ENCODE results near the gene PLXDC2. TPM values are rescaled to one million over a fixed set of nuclear protein-coding genes. Genes with fewer than 3 reads are reported as not detected.

The PLXDC2 gene
- total RNA-seq, 2 experiments from 2014 or later: not detected

DNA sequence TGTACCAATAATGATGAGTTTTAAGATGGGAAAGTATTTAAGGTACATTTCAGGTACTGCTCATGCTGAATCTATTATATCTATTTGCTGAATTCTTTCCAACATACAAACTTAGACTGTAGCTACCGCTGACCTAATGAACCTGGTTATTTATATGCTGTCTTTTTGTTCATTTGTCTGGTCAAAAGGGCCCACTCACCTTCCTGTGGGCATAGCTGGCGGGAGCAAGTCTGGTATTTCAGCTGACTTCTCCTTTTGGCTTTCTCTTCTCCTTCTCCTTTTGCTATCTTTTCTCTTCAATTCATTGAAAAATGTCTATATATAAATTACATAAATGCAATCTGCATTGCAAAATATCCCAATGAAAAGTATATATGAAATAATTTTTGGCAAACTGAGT, 9.5 kb downstream of the PLXDC2 start:
- no peaks in the 10 kb centered on the region for H3K27me3 Mint-ChIP-seq
- CTCF ChIA-PET: no interaction called here
- POLR2A ChIA-PET: no interaction called here
- H3K4me1 Mint-ChIP-seq: no peaks in the 10 kb centered on the region
- no peak overlapping the region for H3K4me3 Mint-ChIP-seq
- no peak overlapping the region for H3K27ac Mint-ChIP-seq
- no peak for DNase-seq
- H3K36me3 Mint-ChIP-seq (ENCODE audit: low read depth): no peaks in the 10 kb centered on the region
- peaks cover 2% of the 10 kb centered on the region for H3K9me3 Mint-ChIP-seq

DNA sequence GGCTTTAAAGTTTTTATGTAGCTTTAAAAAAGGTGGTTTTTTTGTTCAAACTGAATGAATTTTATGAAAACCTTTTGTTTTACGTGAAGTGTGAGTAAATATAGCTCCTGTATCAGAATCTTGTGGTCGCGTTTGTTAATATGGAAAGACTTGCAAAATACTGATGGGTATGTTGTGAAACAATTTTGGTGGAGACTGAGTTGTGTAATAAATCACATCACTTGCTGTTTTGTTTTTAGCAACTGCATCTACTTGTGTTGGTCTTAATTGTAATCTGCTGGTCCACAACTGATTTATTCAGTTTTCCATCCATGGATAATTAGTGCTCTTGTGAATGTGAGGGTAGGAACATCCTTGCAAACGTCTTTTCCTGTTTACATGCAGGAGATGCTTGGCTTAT, 10.5 kb downstream of the PLXDC2 start:
- no peak for DNase-seq
- Mint-ChIP-seq H3K36me3 (ENCODE audit: low read depth) (no peaks in the 10 kb centered on the region), H3K4me1 (no peaks in the 10 kb centered on the region), H3K4me3 (no peak overlapping the region), H3K27me3 (no peaks in the 10 kb centered on the region), H3K27ac (no peak overlapping the region), H3K9me3 (peaks cover 4% of the 10 kb centered on the region)
- ChIA-PET CTCF (no interaction called here), POLR2A (no interaction called here)

DNA sequence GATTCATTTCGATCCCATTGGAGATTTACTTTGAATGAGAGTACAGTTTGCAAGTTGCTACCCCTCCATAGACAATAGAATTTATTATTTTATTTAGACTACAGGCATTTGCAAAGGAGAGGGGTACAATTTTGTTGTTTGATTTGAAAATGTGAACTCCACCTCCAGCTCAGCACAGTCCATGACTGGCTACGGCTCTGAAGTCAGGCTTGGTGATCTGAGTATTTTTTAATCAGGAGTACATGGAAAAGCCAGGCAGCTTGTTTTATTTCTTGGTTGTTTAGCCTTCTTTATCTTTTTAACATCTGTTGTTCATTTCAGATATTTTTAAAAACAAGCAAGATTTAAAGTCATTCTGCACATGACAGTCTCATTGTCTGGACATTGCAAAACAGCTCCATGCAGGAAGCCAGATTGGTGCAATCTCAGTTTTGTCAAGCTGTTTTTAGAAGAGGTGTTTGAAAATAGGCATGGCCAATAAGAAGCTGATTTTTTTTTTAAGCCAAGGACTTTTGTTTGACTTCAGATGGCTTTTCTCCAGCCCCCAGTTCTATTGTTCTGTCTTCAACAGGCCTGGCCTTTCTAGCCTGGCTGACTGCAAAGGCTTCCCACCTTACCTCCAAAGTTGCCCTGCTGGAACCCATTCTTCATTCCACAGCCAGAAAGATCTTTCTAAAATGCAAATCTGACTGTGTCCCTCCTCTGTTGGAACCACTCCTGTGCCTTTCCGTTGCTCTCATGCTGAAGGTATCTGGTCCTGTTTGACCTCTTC, 12.2 kb downstream of the PLXDC2 start:
- Mint-ChIP-seq H3K4me1 (no peaks in the 10 kb centered on the region), H3K27ac (no peak overlapping the region), H3K9me3 (peaks cover 5% of the 10 kb centered on the region), H3K27me3 (no peaks in the 10 kb centered on the region), H3K36me3 (ENCODE audit: low read depth) (no peaks in the 10 kb centered on the region), H3K4me3 (no peak overlapping the region)
- DNase-seq: no peak
- CTCF ChIA-PET: no interaction called here
- POLR2A ChIA-PET: no interaction called here

DNA sequence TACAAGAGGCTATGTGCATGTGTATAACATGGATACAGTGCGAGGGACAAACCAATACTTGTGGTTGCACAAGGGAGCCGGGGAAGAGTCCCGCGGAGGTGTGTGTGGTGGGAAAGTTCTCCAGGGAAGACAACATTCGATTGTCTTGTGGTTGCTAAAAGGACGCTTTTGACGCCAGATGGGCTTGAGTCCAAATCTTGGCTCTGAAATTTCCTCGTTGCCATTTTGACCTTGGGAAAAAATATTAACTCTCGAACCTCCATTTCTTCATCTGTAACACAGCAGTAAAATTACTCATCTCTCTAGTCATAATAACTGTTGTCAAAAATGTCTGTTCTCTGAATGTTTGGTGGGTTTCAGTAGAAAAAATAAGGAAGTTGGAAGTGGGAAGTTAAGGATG, 16.5 kb downstream of the PLXDC2 start:
- CTCF ChIA-PET: no interaction called here
- no peaks in the 10 kb centered on the region for H3K4me1 Mint-ChIP-seq
- no peak for DNase-seq
- peaks cover 9% of the 10 kb centered on the region for H3K9me3 Mint-ChIP-seq
- H3K27me3 Mint-ChIP-seq: no peaks in the 10 kb centered on the region
- H3K27ac Mint-ChIP-seq: no peak overlapping the region
- no peaks in the 10 kb centered on the region for H3K36me3 Mint-ChIP-seq (ENCODE audit: low read depth)
- POLR2A ChIA-PET: no interaction called here
- H3K4me3 Mint-ChIP-seq: no peak overlapping the region

DNA sequence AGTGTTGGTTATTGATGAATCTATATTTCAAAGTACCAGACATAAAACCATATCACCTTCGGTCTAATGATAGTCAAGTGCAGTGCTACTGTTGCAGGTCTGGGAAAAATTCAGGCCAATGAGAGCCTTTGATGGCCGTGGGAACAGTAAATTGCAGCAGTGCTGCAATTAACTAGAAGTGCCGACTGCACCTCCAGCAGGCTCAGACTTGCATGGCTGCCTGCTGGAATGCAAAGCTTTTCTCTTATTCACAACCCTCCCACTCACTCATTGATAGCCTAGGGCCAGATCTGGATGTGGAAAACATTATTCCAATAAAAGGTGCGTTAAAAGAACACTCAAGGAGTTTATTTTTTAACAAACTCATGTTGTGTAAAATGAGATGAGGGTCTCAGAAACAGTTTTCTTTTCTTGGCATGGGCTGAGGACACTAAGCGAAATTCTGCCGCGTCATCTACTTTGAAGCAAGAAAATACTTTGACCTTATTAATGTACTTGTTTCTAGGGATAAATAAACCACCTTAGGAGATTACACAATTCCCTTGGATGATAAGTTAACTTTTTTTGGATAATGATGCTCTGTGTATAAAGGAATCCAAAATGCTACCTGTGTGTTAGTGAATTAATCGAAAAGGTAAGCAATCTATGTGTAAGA, 17.1 kb downstream of the PLXDC2 start:
- H3K27me3 Mint-ChIP-seq: no peaks in the 10 kb centered on the region
- CTCF ChIA-PET: no interaction called here
- H3K36me3 Mint-ChIP-seq (ENCODE audit: low read depth): no peaks in the 10 kb centered on the region
- no peaks in the 10 kb centered on the region for H3K4me1 Mint-ChIP-seq
- POLR2A ChIA-PET: no interaction called here
- H3K27ac Mint-ChIP-seq: no peak overlapping the region
- no peak for DNase-seq
- no peak overlapping the region for H3K4me3 Mint-ChIP-seq
- peaks cover 9% of the 10 kb centered on the region for H3K9me3 Mint-ChIP-seq

DNA sequence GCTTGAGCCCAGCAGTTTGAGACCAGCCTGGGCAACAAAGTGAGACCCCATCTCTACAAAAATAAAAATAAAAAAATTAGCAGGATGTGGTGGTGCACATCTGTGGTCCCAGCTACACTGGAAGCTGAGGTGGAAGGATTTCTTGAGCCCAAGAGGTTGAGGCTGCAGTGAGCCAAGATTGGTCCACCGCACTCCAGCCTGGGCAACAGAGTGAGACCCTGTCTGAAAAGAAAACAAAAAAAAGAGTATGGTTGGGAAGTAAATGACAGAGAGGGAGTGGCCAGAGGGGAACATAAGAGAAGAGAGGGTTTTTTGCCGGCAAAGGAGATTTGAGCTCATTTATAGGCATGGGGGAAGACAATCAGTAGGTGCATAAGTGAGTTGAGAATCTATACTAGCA, 19.7 kb downstream of the PLXDC2 start:
- Mint-ChIP-seq H3K4me3 (no peak overlapping the region), H3K27ac (no peak overlapping the region), H3K36me3 (ENCODE audit: low read depth) (no peaks in the 10 kb centered on the region), H3K9me3 (peaks cover 7% of the 10 kb centered on the region), H3K4me1 (no peaks in the 10 kb centered on the region), H3K27me3 (no peaks in the 10 kb centered on the region)
- CTCF ChIA-PET: no interaction called here
- no peak for DNase-seq
- POLR2A ChIA-PET: no interaction called here

DNA sequence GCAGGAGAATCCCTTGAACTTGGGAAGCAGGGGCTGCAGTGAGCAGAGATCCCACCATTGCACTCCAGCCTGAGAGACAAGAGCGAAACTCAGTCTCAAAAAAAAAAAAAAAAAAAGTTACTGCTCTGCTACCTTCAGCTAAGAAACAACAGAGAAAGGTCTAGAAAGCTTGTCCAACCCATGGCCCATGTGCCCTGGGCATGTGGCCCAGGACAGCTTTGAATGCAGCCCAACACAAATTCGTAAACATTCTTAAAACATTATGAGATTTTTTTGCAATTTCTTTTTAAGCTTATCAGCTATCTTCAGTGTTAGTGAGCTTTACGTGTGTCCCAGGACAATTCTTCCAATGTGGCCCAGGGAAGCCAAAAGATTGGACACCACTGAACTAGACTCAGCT, 22.9 kb downstream of the PLXDC2 start:
- ChIA-PET CTCF (no interaction called here), POLR2A (no interaction called here)
- Mint-ChIP-seq H3K27ac (no peak overlapping the region), H3K4me3 (no peak overlapping the region), H3K4me1 (no peaks in the 10 kb centered on the region), H3K36me3 (ENCODE audit: low read depth) (no peaks in the 10 kb centered on the region), H3K9me3 (peaks cover 5% of the 10 kb centered on the region), H3K27me3 (no peaks in the 10 kb centered on the region)
- no peak for DNase-seq

DNA sequence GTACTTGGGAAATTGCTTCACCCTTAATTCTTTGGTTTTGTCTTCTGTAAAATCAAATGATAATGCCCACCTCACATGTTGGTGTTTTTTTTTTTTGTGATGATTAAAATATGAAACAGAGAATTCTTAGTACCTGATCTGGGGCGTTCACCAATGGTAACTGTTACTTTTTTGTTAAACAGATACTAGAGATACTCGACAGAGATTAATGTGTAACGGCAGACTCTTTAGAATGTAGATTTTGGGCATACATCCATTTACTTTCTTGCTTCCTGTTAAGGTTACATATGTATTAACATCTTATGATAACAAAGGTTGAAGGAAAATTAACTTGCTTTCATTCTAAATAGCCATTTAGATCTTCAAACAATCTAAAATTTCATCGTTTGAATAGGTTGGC, 23.3 kb downstream of the PLXDC2 start:
- Mint-ChIP-seq H3K9me3 (peaks cover 5% of the 10 kb centered on the region), H3K36me3 (ENCODE audit: low read depth) (no peaks in the 10 kb centered on the region), H3K4me3 (no peak overlapping the region), H3K4me1 (no peaks in the 10 kb centered on the region), H3K27me3 (no peaks in the 10 kb centered on the region), H3K27ac (no peak overlapping the region)
- ChIA-PET POLR2A (no interaction called here), CTCF (no interaction called here)
- DNase-seq: no peak

DNA sequence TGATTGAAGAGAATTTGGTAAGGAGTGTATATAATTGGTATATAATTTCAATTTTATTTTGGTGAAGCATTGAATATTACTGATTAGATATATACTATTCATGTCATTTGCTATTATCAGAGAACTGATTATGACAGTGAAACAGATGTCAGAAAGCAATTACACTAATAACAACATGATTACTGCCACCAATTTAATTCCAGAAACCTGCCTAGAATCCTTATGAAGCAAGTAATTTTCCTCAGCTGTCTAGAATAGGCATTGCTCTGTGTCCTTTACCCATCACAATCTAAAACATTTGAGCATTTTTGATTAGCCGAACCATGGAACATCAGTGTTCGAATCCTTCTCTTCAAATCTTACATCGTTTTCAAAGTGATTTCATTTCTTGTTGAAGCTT, 24.5 kb downstream of the PLXDC2 start:
- no peak for DNase-seq
- H3K4me3 Mint-ChIP-seq: no peak overlapping the region
- H3K27me3 Mint-ChIP-seq: no peaks in the 10 kb centered on the region
- H3K4me1 Mint-ChIP-seq: no peaks in the 10 kb centered on the region
- ChIA-PET CTCF (no interaction called here), POLR2A (no interaction called here)
- peaks cover 2% of the 10 kb centered on the region for H3K9me3 Mint-ChIP-seq
- no peak overlapping the region for H3K27ac Mint-ChIP-seq
- H3K36me3 Mint-ChIP-seq (ENCODE audit: low read depth): no peaks in the 10 kb centered on the region

DNA sequence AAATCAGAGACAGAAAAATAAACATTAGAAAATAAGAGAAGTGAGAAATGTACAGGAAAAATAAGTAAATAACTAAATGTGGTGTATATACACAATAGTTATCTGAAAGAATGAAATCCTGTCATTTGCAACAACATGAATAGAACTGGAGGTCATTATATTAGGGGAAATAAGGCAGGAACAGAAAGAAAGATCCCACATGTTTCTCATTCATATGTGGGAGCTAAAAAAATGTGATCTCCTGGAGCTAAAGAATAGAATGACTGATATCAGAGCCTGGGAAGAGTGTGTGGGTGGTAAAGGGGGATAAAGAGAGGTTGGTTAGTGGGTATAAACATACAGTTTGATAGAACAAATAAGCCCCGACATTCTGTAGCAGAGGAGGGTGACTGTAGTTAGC, 27.3 kb downstream of the PLXDC2 start:
- CTCF ChIA-PET: no interaction called here
- Mint-ChIP-seq H3K36me3 (ENCODE audit: low read depth) (no peaks in the 10 kb centered on the region), H3K9me3 (peaks cover 7% of the 10 kb centered on the region), H3K4me3 (no peak overlapping the region), H3K27me3 (no peaks in the 10 kb centered on the region), H3K27ac (no peak overlapping the region), H3K4me1 (no peaks in the 10 kb centered on the region)
- POLR2A ChIA-PET: no interaction called here
- DNase-seq: no peak

DNA sequence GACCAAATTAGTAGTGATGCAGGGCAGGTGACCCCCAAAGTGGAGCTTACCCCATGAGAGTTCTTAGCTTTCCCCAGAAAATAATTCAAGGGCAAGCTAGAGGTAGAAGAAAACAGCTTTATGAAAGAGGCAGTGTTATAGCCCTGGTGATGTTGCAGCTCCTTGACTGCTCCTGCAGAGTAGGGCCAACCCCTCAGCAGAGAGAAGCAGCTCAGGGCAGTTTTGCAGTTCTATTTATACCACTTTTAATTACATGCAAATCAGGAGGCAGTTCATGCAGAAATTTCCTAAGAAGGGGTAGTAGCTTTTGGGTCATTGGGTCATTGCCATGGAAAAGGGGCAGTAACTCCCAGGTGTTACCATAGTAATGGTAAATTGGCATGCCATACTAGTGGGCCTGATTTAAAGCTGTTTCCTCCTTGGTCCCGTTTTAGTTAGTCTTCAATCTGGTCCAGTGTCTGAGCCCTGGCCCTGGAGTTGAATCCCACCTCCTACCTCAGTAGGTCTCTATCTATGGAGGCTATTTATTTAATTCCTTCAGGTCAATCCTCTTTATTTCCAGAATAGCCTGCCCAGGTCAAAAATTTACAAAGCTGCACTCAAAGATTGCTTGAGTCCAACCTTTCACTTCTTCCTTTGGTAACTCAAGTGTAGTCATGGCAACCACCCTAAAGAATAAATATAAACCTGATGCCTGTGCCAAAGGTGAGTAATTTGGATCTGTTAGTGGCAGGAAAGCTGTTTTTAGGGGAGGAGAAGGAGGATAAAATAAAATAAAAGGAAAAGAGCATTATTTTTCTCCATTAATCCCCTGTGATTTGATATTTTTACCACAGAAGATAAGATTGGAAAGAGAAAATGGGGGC, 29.5 kb downstream of the PLXDC2 start:
- no peaks in the 10 kb centered on the region for H3K27me3 Mint-ChIP-seq
- CTCF ChIA-PET: no interaction called here
- POLR2A ChIA-PET: no interaction called here

DNA sequence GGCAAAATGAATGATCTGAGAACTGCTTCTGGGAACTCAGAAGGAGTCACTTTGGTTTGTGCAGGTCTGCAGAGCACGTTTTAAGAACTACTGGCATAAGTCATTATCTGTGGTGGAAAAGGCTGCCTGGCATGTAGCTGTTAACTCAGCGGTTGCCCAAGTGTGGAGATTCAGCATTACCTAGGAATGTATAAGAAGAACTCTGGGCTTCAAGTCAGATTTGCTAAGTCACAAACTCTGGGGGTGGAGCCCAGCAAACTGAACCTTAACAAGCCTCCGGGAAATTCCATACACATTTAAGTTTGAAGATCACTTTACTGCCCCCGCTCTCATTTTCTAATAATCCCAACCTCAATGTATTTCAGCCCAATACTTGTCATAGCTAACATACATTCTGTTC, 31.1 kb downstream of the PLXDC2 start:
- Mint-ChIP-seq H3K27ac (no peak overlapping the region), H3K9me3 (peaks cover 9% of the 10 kb centered on the region), H3K27me3 (no peaks in the 10 kb centered on the region), H3K4me3 (no peak overlapping the region), H3K36me3 (ENCODE audit: low read depth) (no peaks in the 10 kb centered on the region), H3K4me1 (no peaks in the 10 kb centered on the region)
- ChIA-PET POLR2A (no interaction called here), CTCF (no interaction called here)
- DNase-seq: no peak

More for the DNA sequence above, 29.5 kb downstream of the PLXDC2 start:
- Mint-ChIP-seq H3K4me1 (no peaks in the 10 kb centered on the region), H3K9me3 (peaks cover 9% of the 10 kb centered on the region), H3K36me3 (ENCODE audit: low read depth) (no peaks in the 10 kb centered on the region), H3K4me3 (no peak overlapping the region), H3K27ac (no peak overlapping the region)
- DNase-seq: no peak

DNA sequence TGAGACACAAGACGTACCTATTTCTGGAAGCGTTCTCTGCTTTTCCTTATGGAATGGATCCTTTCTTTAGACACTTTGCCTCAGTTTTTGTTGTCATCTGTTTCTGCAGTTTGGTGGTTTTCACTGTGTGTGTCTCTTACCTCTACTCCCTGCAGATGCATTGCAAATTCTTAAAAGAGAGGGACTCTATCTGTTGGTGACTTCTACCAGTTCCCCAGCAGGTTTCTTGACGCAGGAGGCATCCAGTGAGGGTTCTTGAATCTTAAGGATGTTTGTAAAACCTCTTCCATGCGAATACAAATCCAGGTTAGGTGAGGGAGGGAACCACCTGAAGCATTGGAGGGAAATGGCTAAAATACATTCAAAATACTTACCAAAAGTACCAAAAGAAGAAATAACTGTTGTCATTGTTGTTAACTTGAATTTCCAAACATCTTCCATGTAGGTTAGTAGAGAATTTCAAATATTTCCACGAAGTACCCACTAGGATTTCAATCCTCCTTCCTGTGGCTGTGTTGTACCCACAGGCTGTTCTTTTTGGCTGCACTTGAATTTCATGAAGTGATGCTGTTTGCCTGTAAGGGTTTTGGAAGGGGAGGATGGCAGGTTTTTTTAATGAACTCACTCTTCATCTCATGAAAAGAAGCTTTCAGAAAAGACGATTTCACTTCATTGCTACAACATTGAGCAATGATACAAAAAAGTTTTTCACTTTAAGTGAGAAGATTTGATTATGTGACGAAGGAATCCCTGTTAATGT, 32.2 kb downstream of the PLXDC2 start:
- H3K27me3 Mint-ChIP-seq: no peaks in the 10 kb centered on the region
- H3K27ac Mint-ChIP-seq: no peak overlapping the region
- POLR2A ChIA-PET: no interaction called here
- CTCF ChIA-PET: no interaction called here
- H3K4me1 Mint-ChIP-seq: no peaks in the 10 kb centered on the region
- H3K4me3 Mint-ChIP-seq: no peak overlapping the region
- no peak for DNase-seq
- H3K9me3 Mint-ChIP-seq: peaks cover 7% of the 10 kb centered on the region
- no peaks in the 10 kb centered on the region for H3K36me3 Mint-ChIP-seq (ENCODE audit: low read depth)

Measured in activated CD4-positive, alpha-beta memory T cell treated with anti-CD3 and anti-CD28 coated beads, Interleukin-2, amount 10 ng/mL, durations not matched to agents 7 days and 5 days (primary cell).